GM06990 (cell line): ENCODE results near the gene FPGT.
"Not testable (repeated sequence)": the region's sequence is repeated elsewhere in the genome, so short reads cannot be mapped to it uniquely, and the experiment has no call there.

ENCODE experiments used
- DNase-seq: peaks from one replicate; pipeline ENCODE4 v3.0.0-alpha.2; 2011; ENCODE audit not compliant: insufficient read length; ENCODE audit errors: extremely low read depth
- H3K27me3 ChIP-seq: replicated peaks from 2 replicates; pipeline ENCODE4 v1.6.0; 2011; ENCODE audit warnings: low read length; ENCODE audit not compliant: control insufficient read depth, insufficient read depth
- H3K36me3 ChIP-seq: 2 replicates; pipeline ENCODE4 v1.5.1; 2011; ENCODE audit warnings: low read length; ENCODE audit not compliant: control insufficient read depth, insufficient read depth
- H3K4me3 ChIP-seq: replicated peaks from 2 replicates; pipeline ENCODE4 v1.5.1; 2011; ENCODE audit warnings: low read depth, mild to moderate bottlenecking, control low read depth, low read length
- TF ChIP-seq, protein P1 (sequence below): IDR thresholded peaks from 2 replicates; pipeline ENCODE4 v1.5.1; 2011; ENCODE audit warnings: low read length, control low read depth, mild to moderate bottlenecking, inconsistent platforms; ENCODE audit not compliant: insufficient read depth, poor library complexity, severe bottlenecking

FPGT gene

DNA sequence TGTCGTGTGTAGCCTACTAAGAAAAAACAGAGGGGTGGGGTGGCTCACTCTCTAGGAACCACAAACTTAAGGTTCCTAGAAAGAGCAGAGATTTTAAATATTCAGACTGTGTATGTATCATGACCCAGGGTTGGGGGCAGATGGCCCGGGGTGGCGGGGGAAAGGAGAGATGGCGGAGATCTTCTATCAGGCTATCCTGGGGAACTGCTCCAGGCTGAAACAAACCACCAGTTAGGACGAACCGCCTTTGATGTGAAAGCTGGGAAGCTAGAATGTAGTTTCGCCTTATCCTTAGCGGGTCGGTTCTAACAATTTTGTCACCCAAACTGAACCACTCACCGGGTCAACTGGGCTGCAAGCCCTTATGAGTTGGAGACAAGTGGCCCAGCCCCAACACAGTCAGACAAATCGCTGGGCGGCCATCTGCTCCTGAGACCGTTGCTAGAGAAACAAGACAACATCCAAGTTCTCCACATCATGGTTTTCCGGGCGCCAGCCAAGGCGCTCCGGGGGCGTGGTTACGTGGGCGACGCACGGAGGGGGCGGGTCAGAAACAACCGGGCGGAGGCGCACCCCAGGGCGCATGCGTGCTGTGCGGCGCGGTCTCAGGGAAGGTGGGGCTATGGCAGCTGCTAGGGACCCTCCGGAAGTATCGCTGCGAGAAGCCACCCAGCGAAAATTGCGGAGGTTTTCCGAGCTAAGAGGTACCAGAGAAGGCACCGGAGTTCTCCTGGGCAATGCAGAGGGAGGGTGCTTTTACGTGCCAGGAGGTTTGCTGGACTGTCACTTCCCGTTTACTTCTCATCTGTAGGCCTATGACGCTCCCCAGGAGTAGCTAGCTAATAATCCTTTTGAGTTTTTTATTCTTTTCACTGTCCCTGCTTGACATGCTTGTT is at the start of gene FPGT, which contains the start of gene LRRIQ3:
FPGT (plus strand) TSS at position 586 of the 896 bp plus-strand sequence; CDS start at position 623, 37 bp downstream.
LRRIQ3 (minus strand) TSS at position 520 of the 896 bp plus-strand sequence. CDS start 14,492 bp downstream, outside the sequence.
- H3K36me3 ChIP-seq, result no peaks in the 10 kb centered on the region
- peak; percentile 97 for DNase-seq
- H3K27me3 ChIP-seq, result no peaks in the 10 kb centered on the region
- peak within 1 kb of the TSS; percentile 90 for H3K4me3 ChIP-seq
- TF ChIP-seq, protein P1, sequence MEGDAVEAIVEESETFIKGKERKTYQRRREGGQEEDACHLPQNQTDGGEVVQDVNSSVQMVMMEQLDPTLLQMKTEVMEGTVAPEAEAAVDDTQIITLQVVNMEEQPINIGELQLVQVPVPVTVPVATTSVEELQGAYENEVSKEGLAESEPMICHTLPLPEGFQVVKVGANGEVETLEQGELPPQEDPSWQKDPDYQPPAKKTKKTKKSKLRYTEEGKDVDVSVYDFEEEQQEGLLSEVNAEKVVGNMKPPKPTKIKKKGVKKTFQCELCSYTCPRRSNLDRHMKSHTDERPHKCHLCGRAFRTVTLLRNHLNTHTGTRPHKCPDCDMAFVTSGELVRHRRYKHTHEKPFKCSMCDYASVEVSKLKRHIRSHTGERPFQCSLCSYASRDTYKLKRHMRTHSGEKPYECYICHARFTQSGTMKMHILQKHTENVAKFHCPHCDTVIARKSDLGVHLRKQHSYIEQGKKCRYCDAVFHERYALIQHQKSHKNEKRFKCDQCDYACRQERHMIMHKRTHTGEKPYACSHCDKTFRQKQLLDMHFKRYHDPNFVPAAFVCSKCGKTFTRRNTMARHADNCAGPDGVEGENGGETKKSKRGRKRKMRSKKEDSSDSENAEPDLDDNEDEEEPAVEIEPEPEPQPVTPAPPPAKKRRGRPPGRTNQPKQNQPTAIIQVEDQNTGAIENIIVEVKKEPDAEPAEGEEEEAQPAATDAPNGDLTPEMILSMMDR, result no peak

DNA sequence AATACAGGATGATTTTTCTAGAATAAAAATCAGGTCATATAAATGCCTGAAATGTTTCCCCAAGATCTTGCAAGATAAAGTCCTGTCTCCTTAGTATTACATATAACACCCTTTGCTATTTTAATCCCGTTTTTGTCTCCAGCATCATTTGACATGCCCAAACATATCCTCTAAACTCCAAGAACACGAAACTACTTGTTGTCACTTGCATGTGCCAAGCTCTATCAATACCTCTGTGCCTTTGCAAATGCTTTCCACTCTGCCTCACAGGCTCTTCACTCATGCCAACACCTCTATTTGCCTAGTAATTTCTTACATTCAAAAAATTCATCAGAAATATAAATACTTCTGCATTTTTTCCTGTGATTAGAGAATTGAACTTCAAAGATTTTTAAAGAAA is 38.0 kb upstream of the FPGT start:
- H3K4me3 ChIP-seq, result no peak overlapping the region
- no peaks in the 10 kb centered on the region for H3K27me3 ChIP-seq
- TF ChIP-seq, protein P1, result no peak
- no peak for DNase-seq
- H3K36me3 ChIP-seq, result no peaks in the 10 kb centered on the region

DNA sequence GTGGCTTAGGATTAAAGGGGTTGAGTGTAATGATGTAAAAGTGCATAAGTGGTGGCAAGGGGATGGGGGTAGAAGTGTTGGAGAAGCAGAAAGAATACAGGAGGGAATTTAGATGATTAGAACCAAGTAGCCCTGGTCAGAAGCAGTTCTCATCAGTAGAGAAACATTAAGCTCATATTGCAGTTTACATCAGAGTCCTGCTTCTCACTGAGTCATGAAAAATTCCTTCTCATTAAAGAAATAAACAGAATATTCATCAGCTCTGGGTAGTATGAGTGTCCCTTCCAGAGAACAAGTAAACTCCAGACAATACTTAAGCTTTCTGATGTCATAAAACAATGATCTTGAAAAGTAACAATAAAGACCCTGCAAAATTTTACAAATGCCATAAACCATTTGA is 36.5 kb upstream of the FPGT start:
- no peaks in the 10 kb centered on the region for H3K27me3 ChIP-seq
- H3K36me3 ChIP-seq, result no peaks in the 10 kb centered on the region
- no peak for DNase-seq
- TF ChIP-seq, protein P1, result no peak
- H3K4me3 ChIP-seq, result no peak overlapping the region

DNA sequence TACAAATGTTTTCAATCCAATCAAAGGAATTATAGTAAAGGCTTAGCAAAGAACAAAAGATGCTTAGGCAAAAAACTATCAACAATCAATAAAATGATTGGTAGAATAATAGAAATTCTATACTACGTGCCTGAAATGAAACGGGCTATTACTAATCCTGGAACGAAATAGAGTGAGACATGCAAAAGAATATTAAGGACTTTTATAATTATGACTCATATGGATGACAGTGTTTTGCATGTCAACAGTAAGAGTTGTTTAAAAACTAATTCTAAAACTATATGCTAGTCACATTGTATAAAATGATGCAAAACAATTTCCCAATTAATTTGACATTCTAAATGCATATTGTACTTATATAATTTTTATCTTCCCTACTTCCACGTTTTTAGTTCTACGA is 35.7 kb upstream of the FPGT start:
- TF ChIP-seq, protein P1, result no peak
- DNase-seq, result no peak
- H3K4me3 ChIP-seq, result no peak overlapping the region
- H3K27me3 ChIP-seq, result no peaks in the 10 kb centered on the region
- H3K36me3 ChIP-seq, result no peaks in the 10 kb centered on the region

DNA sequence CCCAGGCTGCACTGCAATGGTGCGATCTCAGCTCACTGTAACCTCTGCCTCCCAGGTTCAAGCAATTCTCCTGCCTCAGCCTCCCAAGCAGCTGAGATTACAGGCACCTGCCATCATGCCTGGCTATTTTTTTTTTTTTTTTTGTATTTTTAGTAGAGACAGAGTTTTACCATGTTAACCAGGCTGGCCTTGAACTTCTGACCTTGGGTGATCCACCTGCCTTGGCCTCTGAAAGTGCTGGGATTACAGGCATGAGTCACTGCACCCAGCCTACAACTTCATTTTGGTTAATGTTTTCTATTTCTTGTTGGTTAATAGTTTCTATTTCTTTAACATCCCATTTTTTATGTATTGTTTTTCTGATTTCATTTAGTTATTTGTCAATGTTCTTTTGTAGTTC is 23.6 kb upstream of the FPGT start:
- H3K27me3 ChIP-seq, H3K4me3 ChIP-seq, H3K36me3 ChIP-seq, DNase-seq: not testable (repeated sequence)

DNA sequence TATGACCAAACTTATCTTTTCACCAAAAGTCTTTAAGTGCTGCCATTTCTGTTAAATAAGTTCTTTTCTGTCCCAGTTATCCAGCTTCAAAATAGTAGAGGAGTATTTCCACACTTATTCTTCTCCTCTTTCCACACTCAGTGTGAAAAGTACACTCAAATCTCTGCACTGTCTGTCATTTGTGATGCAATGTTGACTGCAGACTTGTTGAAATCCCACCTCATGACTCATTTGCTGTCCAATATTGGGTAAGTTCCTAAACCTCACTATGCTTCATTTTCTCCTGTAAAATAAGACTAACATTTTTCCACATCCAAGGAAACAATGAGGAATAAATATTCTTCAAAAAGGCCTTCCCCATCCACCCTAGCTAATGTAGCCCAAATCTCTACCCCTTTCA is 17.6 kb upstream of the FPGT start:
- no peak for DNase-seq
- no peaks in the 10 kb centered on the region for H3K36me3 ChIP-seq
- TF ChIP-seq, protein P1, result no peak
- no peaks in the 10 kb centered on the region for H3K27me3 ChIP-seq
- no peak overlapping the region for H3K4me3 ChIP-seq
